ENCODE results near the gene LRRC66.

The LRRC66 gene

DNA sequence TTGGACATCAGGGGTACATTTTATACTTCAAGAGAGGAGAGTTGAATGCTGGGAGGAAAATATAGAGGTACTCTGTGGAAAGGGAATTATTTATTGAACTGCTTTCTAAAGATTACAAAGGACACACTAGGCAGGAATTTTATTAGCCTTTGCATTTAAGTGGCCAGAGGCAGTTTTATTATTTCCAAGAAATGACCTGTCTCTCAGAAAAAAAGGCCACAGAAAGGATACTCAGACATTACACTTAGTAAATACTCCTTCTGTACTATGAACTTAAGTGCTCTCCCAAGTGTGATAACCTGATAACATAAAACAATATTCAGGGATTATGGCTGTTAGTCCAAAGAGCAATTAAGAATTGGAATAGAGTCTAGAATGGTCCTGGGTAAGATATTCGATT is 7.5 kb downstream of the LRRC66 start:
- DNase-seq: no peak

DNA sequence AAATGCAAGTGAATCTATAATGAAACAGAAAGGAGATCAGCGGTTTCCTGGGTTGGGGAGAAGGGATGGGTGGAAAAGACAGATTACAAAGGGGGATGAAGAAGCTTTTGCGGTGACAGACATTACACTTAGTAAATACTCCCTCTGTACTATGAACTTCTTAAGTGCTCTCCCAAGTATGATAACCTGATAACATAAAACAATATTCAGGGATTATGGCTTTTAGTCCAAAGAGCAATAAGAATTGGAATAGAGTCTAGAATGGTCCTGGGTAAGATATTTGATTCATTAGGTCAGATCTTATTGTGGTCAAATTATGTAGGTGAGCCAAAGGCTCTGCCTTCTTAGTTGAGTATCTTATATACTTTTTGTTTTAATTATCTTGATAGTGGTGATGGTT is 9.2 kb downstream of the LRRC66 start:
- no peak for DNase-seq

DNA sequence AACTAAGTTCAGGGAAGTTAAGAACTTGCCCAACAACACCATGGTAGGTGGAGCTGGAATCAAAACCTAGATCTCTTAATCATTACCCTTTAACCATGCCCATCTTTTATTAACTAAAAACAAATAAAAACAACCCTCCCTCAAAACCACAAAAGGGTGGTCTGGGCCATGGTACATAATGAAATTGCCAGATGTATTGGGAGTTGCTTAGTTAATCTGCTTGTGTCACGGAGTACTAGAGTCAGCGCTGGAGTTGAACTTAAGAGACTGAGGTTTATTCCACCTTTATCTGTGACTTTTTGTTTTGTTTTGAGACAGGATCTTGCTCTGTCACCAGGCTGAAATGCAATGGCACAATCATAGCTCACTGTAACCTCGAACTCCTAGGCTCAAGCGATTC is 13.3 kb downstream of the LRRC66 start:
- no peak for DNase-seq

DNA sequence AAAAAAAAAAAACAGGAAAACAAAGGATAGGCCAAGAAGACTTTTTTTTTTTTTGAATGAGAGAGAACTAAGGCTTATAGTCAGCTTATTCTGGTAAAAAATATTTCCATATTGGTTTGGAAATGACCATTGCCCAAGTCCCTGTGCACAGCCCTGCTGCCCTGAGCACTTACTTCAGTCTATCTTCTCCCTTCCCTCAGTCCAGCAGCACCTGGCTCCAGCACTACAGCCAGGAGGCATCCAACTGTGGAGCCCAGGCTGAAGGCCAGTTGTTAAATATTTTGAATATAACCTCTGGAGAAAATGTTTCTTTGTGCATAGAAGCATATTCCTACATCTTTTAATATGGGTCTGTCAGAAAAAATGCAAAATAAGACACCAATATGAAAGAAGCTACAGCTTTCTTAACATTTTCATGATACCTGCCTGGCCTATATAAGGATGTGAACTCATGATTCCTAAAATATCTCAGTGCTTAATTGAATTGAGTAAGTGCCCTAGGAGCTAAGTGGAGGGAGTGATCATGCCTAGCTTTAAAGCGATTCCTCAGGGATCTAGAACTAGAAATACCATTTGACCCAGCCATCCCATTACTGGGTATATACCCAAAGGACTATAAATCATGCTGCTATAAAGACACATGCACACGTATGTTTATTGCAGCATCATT is 14.4 kb downstream of the LRRC66 start:
- DNase-seq: no peak

DNA sequence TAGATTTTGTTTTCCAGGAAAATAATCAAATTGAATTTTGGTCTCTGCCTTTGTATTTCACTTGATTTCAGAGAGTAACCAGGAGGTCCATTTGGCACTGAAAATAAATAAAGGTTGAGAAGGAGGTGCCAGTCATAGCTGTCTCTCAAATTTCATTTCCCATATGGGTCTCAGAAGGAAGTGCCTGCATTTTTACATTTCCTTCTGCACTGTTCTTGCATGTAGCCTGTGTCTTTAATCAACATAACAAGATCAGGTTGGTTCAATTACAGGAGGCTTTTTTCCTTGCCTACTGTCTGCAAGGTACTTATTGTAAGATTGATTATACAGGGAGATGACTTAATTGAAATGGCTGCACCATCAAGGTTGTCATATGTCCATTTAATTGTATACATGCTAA is 15.7 kb downstream of the LRRC66 start:
- DNase-seq: no peak

DNA sequence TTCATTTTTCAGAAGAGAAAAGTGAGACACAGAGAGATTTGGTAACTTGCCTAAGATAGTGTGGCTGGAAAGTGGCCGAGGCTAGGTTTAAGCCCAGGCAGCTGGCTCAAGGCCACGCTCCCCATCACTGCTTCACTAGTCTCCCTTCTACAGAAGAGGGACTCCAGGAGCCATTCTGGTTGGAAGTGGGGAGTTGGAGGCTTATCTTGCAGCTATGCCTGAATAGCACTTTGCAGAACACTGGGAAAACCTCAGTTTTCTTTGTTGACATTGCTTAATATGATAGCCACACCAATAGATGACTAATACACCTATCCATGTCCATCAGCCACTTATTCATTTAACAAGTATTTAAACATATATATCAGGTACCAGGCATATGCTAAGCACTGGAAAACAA is 18.5 kb downstream of the LRRC66 start:
- no peak for DNase-seq

DNA sequence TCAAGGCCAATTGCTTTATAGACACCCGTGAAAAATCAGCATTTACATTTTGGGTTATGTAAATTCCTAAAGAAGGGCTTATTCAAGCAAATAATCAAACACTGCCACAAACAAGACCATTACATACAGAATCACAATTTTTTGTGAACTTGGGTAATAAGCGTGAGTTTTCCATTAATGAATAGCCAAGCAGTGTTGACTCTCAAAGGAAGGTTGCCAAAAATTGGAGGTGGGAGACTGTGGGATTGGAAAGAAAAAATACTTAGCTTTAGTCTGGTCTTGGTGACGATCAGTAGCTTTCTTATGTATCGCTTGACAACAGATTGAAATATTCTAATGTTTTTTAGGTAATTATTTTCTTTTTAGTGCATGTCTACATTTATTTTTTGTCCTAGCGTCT is 20.9 kb downstream of the LRRC66 start:
- DNase-seq: no peak

DNA sequence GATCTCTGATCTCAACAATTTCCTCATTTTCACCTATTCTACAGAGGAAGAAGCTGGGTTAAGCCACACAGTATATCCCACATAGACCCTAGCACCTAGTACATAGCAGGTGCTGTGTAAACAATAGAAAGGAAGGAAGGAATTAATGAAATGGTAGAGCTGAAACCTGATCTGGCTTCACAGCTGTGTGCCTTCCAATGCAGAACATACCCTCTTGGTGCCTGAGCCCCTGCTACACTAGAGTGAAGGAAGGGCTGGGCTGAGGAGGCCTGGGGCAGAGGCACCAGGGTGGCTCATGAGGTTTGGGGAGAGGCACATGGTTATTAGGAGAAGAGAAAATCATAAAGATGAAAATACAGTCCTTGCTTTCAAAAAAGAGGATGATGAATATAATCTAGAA is 21.3 kb downstream of the LRRC66 start:
- DNase-seq: no peak

DNA sequence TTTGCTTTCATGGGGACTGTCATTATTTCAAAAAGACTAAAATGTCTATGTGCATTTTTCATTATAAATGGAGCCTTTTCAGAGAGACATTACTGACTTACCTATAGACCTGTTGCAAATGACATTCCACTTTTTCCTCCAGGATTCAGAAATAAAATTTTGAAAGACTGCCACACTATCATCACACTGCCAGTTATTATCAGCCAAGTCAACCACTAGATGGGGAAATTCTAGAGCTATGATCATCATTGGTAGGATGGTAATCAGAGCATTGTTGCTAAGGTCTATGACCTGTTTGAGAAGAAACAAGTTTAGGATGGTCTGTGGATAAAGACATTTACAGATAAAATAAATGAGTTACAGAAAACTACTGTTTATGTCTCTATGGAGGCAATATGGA is 22.5 kb downstream of the LRRC66 start:
- no peak for DNase-seq

DNA sequence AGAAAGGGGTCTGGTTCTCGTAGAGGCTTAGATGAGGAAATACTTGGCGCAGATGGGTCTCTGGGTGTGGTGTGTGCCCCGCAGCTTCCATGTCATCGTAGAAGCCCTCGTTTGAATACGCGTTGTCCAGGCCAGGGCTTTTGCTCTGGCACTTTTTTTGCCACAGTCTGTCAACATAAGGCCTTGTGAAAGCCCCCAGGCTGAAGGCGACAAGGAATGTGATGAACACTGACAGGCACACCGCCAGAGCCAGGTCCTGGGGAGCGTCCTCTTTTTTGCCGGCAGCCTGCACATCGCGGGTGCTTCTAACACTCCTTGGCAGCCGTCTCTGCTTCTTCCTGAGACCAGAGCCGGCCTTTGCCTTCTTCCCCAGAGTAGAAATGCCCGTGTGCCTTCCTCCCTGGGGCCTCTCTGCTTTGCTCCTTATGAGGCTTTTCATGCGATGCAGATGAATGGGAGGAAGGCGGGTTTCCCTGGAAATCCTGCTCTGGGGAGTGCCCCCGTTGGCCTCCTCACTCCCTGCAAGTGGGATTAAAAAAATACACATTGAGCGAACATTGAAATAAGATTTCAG is 24.4 kb downstream of the LRRC66 start:
- no peak for DNase-seq

DNA sequence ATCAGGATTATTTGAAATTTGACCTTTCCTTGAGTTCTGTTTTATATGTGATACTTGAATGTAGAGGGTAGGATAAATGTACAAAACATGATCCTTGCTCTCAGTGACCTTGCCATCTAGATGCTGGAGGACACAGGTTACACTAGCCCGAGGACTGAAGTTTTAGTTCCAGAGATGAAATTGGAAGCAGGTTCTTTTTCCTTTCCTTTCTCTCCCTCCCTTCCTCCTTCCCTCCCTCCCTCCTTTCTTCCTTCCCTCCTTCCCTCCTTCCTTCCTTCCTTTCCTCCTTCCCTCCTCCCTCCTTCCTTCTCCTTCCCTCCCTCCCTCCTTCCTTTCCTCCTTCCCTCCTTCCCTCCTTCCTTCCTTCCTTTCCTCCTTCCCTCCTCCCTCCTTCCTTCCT is 54.3 kb downstream of the LRRC66 start:
- DNase-seq: no peak

DNA sequence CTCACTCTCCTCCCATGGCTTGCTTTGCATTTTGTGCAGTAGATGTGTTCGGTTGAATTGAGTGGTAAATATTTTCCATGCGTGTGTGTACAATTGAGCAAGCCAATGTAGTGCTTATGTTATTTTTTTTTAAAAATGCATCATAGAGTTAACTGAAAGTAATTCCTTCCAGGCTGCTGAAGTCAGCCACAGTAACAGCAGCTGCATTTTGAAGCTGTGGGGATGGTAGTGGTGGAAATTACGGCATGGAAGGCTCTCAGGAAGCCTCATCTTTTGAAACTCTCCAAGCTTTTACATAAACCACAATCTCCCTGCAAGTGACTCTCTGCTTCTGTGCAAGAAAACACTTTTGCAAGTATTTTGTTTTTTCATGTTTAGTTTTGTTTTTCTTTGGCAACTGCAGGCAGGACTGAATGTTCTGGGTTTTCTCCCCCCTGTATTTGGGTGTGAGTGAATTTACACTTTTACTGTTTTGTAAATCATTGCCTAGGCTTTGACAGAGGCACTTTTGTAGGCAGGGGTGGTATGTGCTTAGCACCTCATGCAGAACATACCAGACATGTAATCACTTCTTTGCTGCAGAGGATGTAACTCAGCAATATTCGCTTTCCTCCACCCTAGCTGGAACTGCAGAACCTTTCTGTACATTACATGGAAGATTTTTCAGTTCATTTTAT is 56.2 kb downstream of the LRRC66 start:
- no peak for DNase-seq

DNA sequence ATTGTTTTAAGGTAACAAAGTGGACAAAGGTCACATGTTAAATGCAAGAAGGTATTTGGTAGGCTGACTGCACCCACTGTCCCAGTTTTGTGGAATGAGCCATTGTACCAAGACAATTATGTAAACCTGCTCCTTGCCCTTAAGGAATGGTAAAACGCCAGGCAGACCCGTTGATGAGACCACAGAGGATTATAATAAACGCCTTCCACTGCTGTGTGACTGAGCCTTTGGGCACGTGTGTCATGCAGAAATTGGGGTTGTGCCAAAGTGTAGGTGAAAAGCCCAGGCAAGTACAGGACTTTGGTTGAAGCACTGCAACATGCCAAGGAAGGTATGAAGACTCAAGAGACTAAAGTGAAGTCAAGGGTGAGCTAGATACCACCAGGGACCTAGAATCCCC is 59.7 kb downstream of the LRRC66 start:
- DNase-seq: no peak

DNA sequence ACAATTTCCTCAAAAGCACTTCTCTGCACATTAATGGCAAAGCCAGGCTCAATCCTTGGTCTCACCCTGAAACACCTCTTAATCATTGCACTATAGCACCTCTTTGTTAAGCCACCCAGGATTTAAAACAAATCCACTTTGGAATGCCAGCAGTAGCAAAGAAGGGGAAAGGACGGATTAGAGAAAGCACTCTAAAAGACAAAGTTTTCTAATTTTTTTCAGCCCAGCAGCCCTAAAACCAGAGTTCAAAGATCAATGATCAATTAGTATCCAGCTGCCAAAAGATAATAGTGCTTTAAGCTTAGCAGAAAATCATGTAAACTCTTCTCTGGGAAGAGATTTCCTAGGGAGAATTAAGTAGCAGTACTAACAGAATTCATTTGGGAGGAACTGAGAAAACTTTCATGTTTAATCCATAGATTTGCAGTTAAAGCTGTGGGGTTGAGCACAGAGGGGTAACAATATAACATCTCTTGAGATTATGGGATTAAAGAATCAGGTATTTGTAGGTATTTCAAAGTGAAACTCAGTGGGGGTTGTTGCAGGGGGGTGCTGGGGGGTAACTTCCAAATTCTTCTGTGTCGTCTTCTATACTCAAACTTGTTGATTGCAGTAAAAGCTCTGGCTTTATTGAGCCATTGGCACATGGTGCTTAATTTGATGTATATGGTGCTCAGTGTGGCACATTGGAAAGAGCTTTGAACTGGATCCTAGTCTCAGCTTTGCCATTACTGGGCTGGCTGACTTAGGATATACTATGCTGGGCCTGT is 61.8 kb downstream of the LRRC66 start:
- no peak for DNase-seq
